OCI-LY3 (cell line): ENCODE results near the gene CAMK2B.

Source experiments
- H2AFZ ChIP-seq: fragments of 200-600, 300-600 bp; shearing (Covaris generic); 2 replicates; pipeline ENCODE4 v1.6.0; 2014; ENCODE audit warnings: antibody characterized with exemption, low read depth, low read length
- H3K27ac ChIP-seq: fragments of 200-600, 300-600 bp; sonication (generic); 2 replicates; pipeline ENCODE4 v1.5.1; 2014; ENCODE audit warnings: mild to moderate bottlenecking, low read length, moderate library complexity, mixed read lengths
- H3K27me3 ChIP-seq: fragments of 200-600, 300-600 bp; sonication (generic); 2 replicates; pipeline ENCODE4 v1.6.1; 2014; ENCODE audit warnings: low read depth, low read length, mixed read lengths
- H3K36me3 ChIP-seq: fragments of 200-600, 300-600 bp; sonication (generic); replicated peaks from 2 replicates; pipeline ENCODE3; 2014; ENCODE audit warnings: low read depth, low read length, mixed read lengths
- H3K4me1 ChIP-seq: fragments of 300-600, 200-600 bp; sonication (generic); 2 replicates; pipeline ENCODE4 v1.6.1; 2014; ENCODE audit warnings: low read length, mixed read lengths
- H3K4me2 ChIP-seq: fragments of 200-600, 300-600 bp; sonication (generic); 2 replicates; pipeline ENCODE4 v1.6.1; 2014; ENCODE audit warnings: low read length, mixed read lengths
- H3K4me3 ChIP-seq: fragments of 300-600, 200-600 bp; sonication (generic); 2 replicates; pipeline ENCODE4 v1.5.1; 2014; ENCODE audit warnings: antibody characterized with exemption, mild to moderate bottlenecking, low read length, moderate library complexity
- H3K79me2 ChIP-seq: fragments of 300-600, 200-600 bp; shearing (Covaris generic); 2 replicates; pipeline ENCODE4 v1.6.1; 2014; ENCODE audit warnings: mild to moderate bottlenecking, low read length, mixed read lengths
- H3K9ac ChIP-seq: fragments of 300-600, 200-600 bp; shearing (Covaris generic); 2 replicates; pipeline ENCODE4 v1.6.0; 2014; ENCODE audit warnings: mild to moderate bottlenecking, low read length, moderate library complexity
- H3K9me3 ChIP-seq: fragments of 200-600, 300-600 bp; shearing (Covaris generic); 2 replicates; pipeline ENCODE4 v1.6.1; 2014; ENCODE audit warnings: low read length, mixed read lengths; ENCODE audit not compliant: insufficient read depth
- H4K20me1 ChIP-seq: fragments of 200-600, 300-600 bp; sonication (generic); 2 replicates; pipeline ENCODE4 v1.6.1; 2016; ENCODE audit warnings: low read length, mixed read lengths; ENCODE audit not compliant: insufficient read depth
- CTCF ChIP-seq: fragments of 200-600, 300-600 bp; sonication (generic); IDR thresholded peaks from 2 replicates; pipeline ENCODE4 v1.5.1; 2014; ENCODE audit warnings: antibody characterized with exemption, low read length, low read depth
- EZH2phosphoT487 ChIP-seq: fragments of 200-600 bp; shearing (Covaris generic); IDR thresholded peaks from 2 replicates; pipeline ENCODE4 v1.6.1; 2018; ENCODE audit warnings: antibody characterized with exemption, mixed run types, low read depth

CAMK2B gene

GRCh38 chr7:44256459-44256858 lies 68.9 kb downstream of the CAMK2B start:
- Histone ChIP-seq H3K27ac (no peak overlapping the region), H2AFZ (no peak overlapping the region), H3K4me3 (no peak overlapping the region)

GRCh38 chr7:44251881-44252280 lies 73.5 kb downstream of the CAMK2B start:
- Histone ChIP-seq H3K9ac (no peak overlapping the region), H3K36me3 (no peaks in the 10 kb centered on the region), H3K79me2 (no peaks in the 10 kb centered on the region), H3K4me1 (no peaks in the 10 kb centered on the region), H4K20me1 (no peaks in the 10 kb centered on the region), H3K9me3 (no peaks in the 10 kb centered on the region), H3K4me2 (no peak overlapping the region), H3K27ac (no peak overlapping the region), H3K4me3 (no peak overlapping the region), H2AFZ (no peak overlapping the region), H3K27me3 (no peaks in the 10 kb centered on the region)
- TF ChIP-seq CTCF: no peak
- TF ChIP-seq EZH2phosphoT487: no peak

More at GRCh38 chr7:44256459-44256858, 68.9 kb downstream of the CAMK2B start:
- Histone ChIP-seq H3K27me3 (no peaks in the 10 kb centered on the region), H3K4me2 (no peak overlapping the region), H3K4me1 (peaks cover 25% of the 10 kb centered on the region), H3K9ac (no peak overlapping the region), H3K79me2 (no peaks in the 10 kb centered on the region), H3K9me3 (no peaks in the 10 kb centered on the region), H4K20me1 (no peaks in the 10 kb centered on the region), H3K36me3 (no peaks in the 10 kb centered on the region)
- TF ChIP-seq CTCF (no peak), EZH2phosphoT487 (no peak)

- no peak overlapping the region for H2AFZ ChIP-seq
- H3K79me2 ChIP-seq: no peaks in the 10 kb centered on the region
- H3K4me1 ChIP-seq: no peaks in the 10 kb centered on the region
- H3K36me3 ChIP-seq: no peaks in the 10 kb centered on the region
- no peak overlapping the region for H3K4me2 ChIP-seq
- H3K27ac ChIP-seq: no peak overlapping the region
- H3K9ac ChIP-seq: no peak overlapping the region
- TF ChIP-seq EZH2phosphoT487 (no peak), CTCF (no peak)
- no peaks in the 10 kb centered on the region for H3K27me3 ChIP-seq
- H3K4me3 ChIP-seq: no peak overlapping the region
- no peaks in the 10 kb centered on the region for H4K20me1 ChIP-seq
- no peaks in the 10 kb centered on the region for H3K9me3 ChIP-seq
These were observed 74.1 kb downstream of the CAMK2B start for GRCh38 chr7:44251269-44251668.

- H2AFZ ChIP-seq: no peak overlapping the region
- no peaks in the 10 kb centered on the region for H3K27me3 ChIP-seq
- no peak overlapping the region for H3K27ac ChIP-seq
- no peaks in the 10 kb centered on the region for H3K36me3 ChIP-seq
- no peaks in the 10 kb centered on the region for H3K79me2 ChIP-seq
- no peak for TF ChIP-seq EZH2phosphoT487
- TF ChIP-seq CTCF: no peak
- no peaks in the 10 kb centered on the region for H3K9me3 ChIP-seq
- H3K9ac ChIP-seq: no peak overlapping the region
- H3K4me1 ChIP-seq: no peaks in the 10 kb centered on the region
- no peaks in the 10 kb centered on the region for H4K20me1 ChIP-seq
- no peak overlapping the region for H3K4me3 ChIP-seq
- no peak overlapping the region for H3K4me2 ChIP-seq
These were observed 75.7 kb downstream of the CAMK2B start for GRCh38 chr7:44249639-44250234.
